Activated effector memory CD4-positive, alpha-beta T cell treated with Interleukin-2 at 50 U/mL for 16 hours (primary cell): ENCODE data around the gene LAMA3.

Experiments used
- DNase-seq: peaks from one replicate; pipeline ENCODE4 v3.0.0-alpha.2; 2020

Gene LAMA3

GRCh38 chr18:23827681-23828080 lies 138.4 kb downstream of the LAMA3 start:
- no peak for DNase-seq

- DNase-seq = peak; percentile 15
Measured at GRCh38 chr18:23828426-23828825, 139.2 kb downstream of the LAMA3 start.

GRCh38 chr18:23832911-23833310 lies 143.7 kb downstream of the LAMA3 start:
- no peak for DNase-seq

GRCh38 chr18:23833714-23834113 lies 144.5 kb downstream of the LAMA3 start:
- DNase-seq = no peak

GRCh38 chr18:23835091-23835490 lies 145.8 kb downstream of the LAMA3 start:
- no peak for DNase-seq

GRCh38 chr18:23835506-23835905 lies 146.3 kb downstream of the LAMA3 start:
- no peak for DNase-seq

- DNase-seq = no peak
Measured at GRCh38 chr18:23837591-23837990, 148.3 kb downstream of the LAMA3 start.

GRCh38 chr18:23838233-23838632 lies 149.0 kb downstream of the LAMA3 start:
- DNase-seq = no peak

GRCh38 chr18:23838801-23839366 lies 149.6 kb downstream of the LAMA3 start:
- DNase-seq = no peak

GRCh38 chr18:23842305-23842704 lies 153.1 kb downstream of the LAMA3 start:
- DNase-seq = no peak

GRCh38 chr18:23844991-23845680 lies 155.9 kb downstream of the LAMA3 start:
- no peak for DNase-seq

GRCh38 chr18:23845988-23846630 lies 156.9 kb downstream of the LAMA3 start:
- DNase-seq = no peak

GRCh38 chr18:23847321-23847986 lies 158.2 kb downstream of the LAMA3 start:
- no peak for DNase-seq

GRCh38 chr18:23849141-23849540 lies 159.9 kb downstream of the LAMA3 start:
- no peak for DNase-seq

GRCh38 chr18:23850215-23850614 lies 161.0 kb downstream of the LAMA3 start:
- no peak for DNase-seq

GRCh38 chr18:23851470-23852002 lies 162.3 kb downstream of the LAMA3 start:
- DNase-seq = no peak

GRCh38 chr18:23852236-23853045 lies 163.2 kb downstream of the LAMA3 start:
- no peak for DNase-seq

- no peak for DNase-seq
Measured at GRCh38 chr18:23853448-23854195, 164.4 kb downstream of the LAMA3 start.

- no peak for DNase-seq
Measured at GRCh38 chr18:23855721-23856120, 166.5 kb downstream of the LAMA3 start.

- no peak for DNase-seq
Measured at GRCh38 chr18:23856466-23857163, 167.4 kb downstream of the LAMA3 start.

GRCh38 chr18:23857164-23857552 lies 167.9 kb downstream of the LAMA3 start:
- no peak for DNase-seq
